H1 (cell line): ENCODE results near the gene CUTC. TPM values are rescaled to one million over a fixed set of nuclear protein-coding genes. Genes with fewer than 3 reads are reported as not detected.

ENCODE experiments used
- CTCF ChIA-PET: fragments of 300-600 bp; sonication (Branson Sonifier 250); formaldehyde crosslinking; loops from one replicate; lab custom pipeline; 2021; ENCODE audit not compliant: partially characterized antibody; lab: Charles Lee
- POLR2A ChIA-PET: fragments of 300-600 bp; sonication (Branson Sonifier 250); formaldehyde crosslinking; loops from one replicate; lab custom pipeline; 2021; ENCODE audit warnings: inconsistent platforms; ENCODE audit not compliant: partially characterized antibody; lab: Charles Lee
- DNase-seq, 2 experiments: peaks; one replicate each; pipeline versions ENCODE4 v3.0.0 to v3.0.0-alpha.2; 2010 to 2022; ENCODE audit warnings: low spot score in 2 of 2, low read depth in 1 of 2, mixed read lengths in 1 of 2
- FAIRE-seq: peaks from 2 replicates; lab custom pipeline; 2011; peaks lifted over from hg19 to GRCh38; lab: Jason Lieb, UNC
- H2AFZ ChIP-seq: 2 replicates; pipeline ENCODE4 v1.8.1; 2012; ENCODE audit warnings: low read length, inconsistent platforms
- H2AK5ac ChIP-seq: 2 replicates; pipeline ENCODE4 v1.6.1; 2013; ENCODE audit warnings: low read depth, low read length
- H2BK120ac ChIP-seq: replicated peaks from 2 replicates; pipeline ENCODE3; 2013; ENCODE audit warnings: low read depth, low read length, inconsistent platforms
- H2BK12ac ChIP-seq: 2 replicates; pipeline ENCODE4 v1.6.1; 2013; ENCODE audit warnings: low read depth, low read length
- H2BK15ac ChIP-seq: 2 replicates; pipeline ENCODE4 v1.6.1; 2013; ENCODE audit warnings: low read length
- H2BK20ac ChIP-seq: 2 replicates; pipeline ENCODE4 v1.6.1; 2013; ENCODE audit warnings: low read length
- H2BK5ac ChIP-seq: 2 replicates; pipeline ENCODE4 v1.6.1; 2013; ENCODE audit warnings: low read depth, low read length
- H3K14ac ChIP-seq: 2 replicates; pipeline ENCODE4 v1.6.1; 2013; ENCODE audit warnings: inconsistent platforms; ENCODE audit not compliant: insufficient read length
- H3K18ac ChIP-seq: 2 replicates; pipeline ENCODE4 v1.6.1; 2013; ENCODE audit warnings: low read length; ENCODE audit errors: extremely low read depth
- H3K23ac ChIP-seq: 2 replicates; pipeline ENCODE4 v1.6.1; 2013; ENCODE audit warnings: inconsistent platforms; ENCODE audit not compliant: insufficient read length
- H3K23me2 ChIP-seq: 2 replicates; pipeline ENCODE4 v1.6.1; 2013; ENCODE audit warnings: low read depth, low read length
- H3K27ac ChIP-seq: 2 replicates; pipeline ENCODE4 v1.6.1; 2011; ENCODE audit warnings: low read depth, low read length, inconsistent platforms
- H3K27me3 ChIP-seq, 4 experiments: replicated peaks in 1 of 4; 1 replicate in 1 of 4; 2 replicates in 3 of 4; pipeline versions ENCODE4 v1.6.1 to v1.8.1; 2011 to 2013; ENCODE audit warnings: low read length in 3 of 4, mild to moderate bottlenecking in 3 of 4, inconsistent platforms in 2 of 4, mixed read lengths in 2 of 4, moderate library complexity in 1 of 4; ENCODE audit not compliant: control insufficient read depth in 3 of 4, insufficient read depth in 3 of 4; ENCODE audit errors: extremely low read depth in 1 of 4
- H3K36me3 ChIP-seq, 4 experiments: 2 replicates each; pipeline versions ENCODE4 v1.6.1 to v1.8.1; 2011 to 2013; ENCODE audit warnings: mild to moderate bottlenecking in 4 of 4, low read length in 3 of 4, moderate library complexity in 2 of 4, control low read depth in 1 of 4, inconsistent platforms in 1 of 4; ENCODE audit not compliant: insufficient read depth in 4 of 4, control insufficient read depth in 2 of 4
- H3K4ac ChIP-seq: replicated peaks from 2 replicates; pipeline ENCODE3; 2013; ENCODE audit warnings: low read length, low read depth, mixed read lengths, inconsistent platforms; ENCODE audit not compliant: insufficient read length
- H3K4me1 ChIP-seq, 4 experiments: replicated peaks in 1 of 4; 1 replicate in 1 of 4; 2 replicates in 3 of 4; pipeline versions ENCODE4 v1.6.1 to v1.8.1; 2011 to 2013; ENCODE audit warnings: low read length in 3 of 4, inconsistent platforms in 2 of 4, mixed read lengths in 1 of 4; ENCODE audit not compliant: insufficient read depth in 4 of 4, control insufficient read depth in 3 of 4
- H3K4me2 ChIP-seq, 2 experiments: 2 replicates each; pipeline versions ENCODE4 v1.6.1 to v1.8.1; 2011 to 2013; ENCODE audit warnings: low read depth in 2 of 2, low read length in 2 of 2, control low read depth in 1 of 2, inconsistent platforms in 1 of 2, mild to moderate bottlenecking in 1 of 2; ENCODE audit not compliant: insufficient read depth in 1 of 2
- H3K4me3 ChIP-seq, 4 experiments: fragments of 200-600, 300-600 bp in 1 of 4; sonication (generic), shearing (Covaris generic), sonication (Bioruptor Twin) in 1 of 4; 2 replicates each; pipeline versions ENCODE4 v1.5.1 to v1.8.1; 2011 to 2016; ENCODE audit warnings: low read length in 4 of 4, low read depth in 3 of 4, control low read depth in 2 of 4, inconsistent platforms in 2 of 4, mild to moderate bottlenecking in 2 of 4, mixed read lengths in 1 of 4, moderate library complexity in 1 of 4; ENCODE audit not compliant: insufficient read depth in 2 of 4; ENCODE audit errors: extremely low read depth in 1 of 4
- H3K56ac ChIP-seq: replicated peaks from 2 replicates; pipeline ENCODE3; 2013; ENCODE audit warnings: low read depth, mild to moderate bottlenecking, mixed read lengths, low read length, inconsistent platforms; ENCODE audit not compliant: insufficient read length
- H3K79me1 ChIP-seq: 2 replicates; pipeline ENCODE4 v1.6.1; 2013; ENCODE audit warnings: low read depth, low read length, control low read depth
- H3K79me2 ChIP-seq, 2 experiments: 2 replicates each; pipeline versions ENCODE4 v1.6.1 to v1.8.1; 2012 to 2013; ENCODE audit warnings: low read length in 2 of 2, mild to moderate bottlenecking in 2 of 2, inconsistent platforms in 1 of 2; ENCODE audit not compliant: insufficient read depth in 2 of 2, control insufficient read depth in 1 of 2
- H3K9ac ChIP-seq, 4 experiments: replicated peaks in 1 of 4; 1 replicate in 1 of 4; 2 replicates in 3 of 4; pipeline versions ENCODE4 v1.6.1 to v1.8.1; 2011 to 2013; ENCODE audit warnings: low read depth in 3 of 4, low read length in 3 of 4, control low read depth in 2 of 4, mild to moderate bottlenecking in 2 of 4, moderate library complexity in 2 of 4, inconsistent platforms in 1 of 4; ENCODE audit errors: extremely low read depth in 1 of 4
- H3K9me3 ChIP-seq, 2 experiments: 2 replicates each; pipeline versions ENCODE4 v1.6.1 to v1.8.1; 2012 to 2013; ENCODE audit warnings: mild to moderate bottlenecking in 2 of 2, moderate library complexity in 2 of 2, control low read depth in 1 of 2, inconsistent platforms in 1 of 2, low read depth in 1 of 2, low read length in 1 of 2, mixed read lengths in 1 of 2; ENCODE audit not compliant: insufficient read depth in 2 of 2
- H4K20me1 ChIP-seq, 2 experiments: replicated peaks in 1 of 2; 2 replicates each; pipeline versions ENCODE3 to v1.8.1; 2011 to 2013; ENCODE audit warnings: inconsistent platforms in 2 of 2, low read length in 2 of 2, mild to moderate bottlenecking in 1 of 2; ENCODE audit not compliant: insufficient read depth in 2 of 2, control insufficient read depth in 1 of 2
- H4K5ac ChIP-seq: 2 replicates; pipeline ENCODE4 v1.6.1; 2013; ENCODE audit warnings: low read length, low read depth, mixed read lengths, inconsistent platforms; ENCODE audit not compliant: insufficient read length
- H4K8ac ChIP-seq: 2 replicates; pipeline ENCODE4 v1.8.0; 2013; ENCODE audit warnings: mild to moderate bottlenecking, moderate library complexity, low read length, inconsistent platforms; ENCODE audit not compliant: insufficient read depth; ENCODE audit errors: extremely low read depth
- H4K91ac ChIP-seq: replicated peaks from 2 replicates; pipeline ENCODE3; 2013; ENCODE audit warnings: low read length, mixed read lengths, inconsistent platforms; ENCODE audit not compliant: insufficient read length
- EZH2 ChIP-seq: fragments of 200-600 bp; sonication (generic); IDR thresholded peaks from 2 replicates; pipeline ENCODE4 v1.7.1; 2012; ENCODE audit warnings: low read depth, mild to moderate bottlenecking, moderate library complexity, low read length, inconsistent platforms; ENCODE audit not compliant: severe bottlenecking
- JUND ChIP-seq: IDR thresholded peaks from 2 replicates; pipeline ENCODE4 v1.6.1; 2011; ENCODE audit warnings: mild to moderate bottlenecking, improper control_type of control experiment, low read length
- WGBS, 2 experiments: shearing (Covaris generic) in 1 of 2; methylation state at CpG; one replicate each; pipeline versions ENCODE4 v1.1.6 to v1.1.7; 2013 to 2015; ENCODE audit warnings: low lambda C conversion rate in 2 of 2, mixed read lengths in 2 of 2, inconsistent platforms in 1 of 2, low coverage in 1 of 2, missing lambda C conversion rate in 1 of 2; ENCODE audit not compliant: insufficient replicate concordance in 2 of 2, insufficient coverage in 1 of 2, insufficient read length in 1 of 2; ENCODE audit errors: extremely low coverage in 1 of 2, missing lambda C conversion rate in 1 of 2; 5-methylcytosine and 5-hydroxymethylcytosine counted together
- polyA plus RNA-seq, 7 experiments: library from polyadenylated mRNA; depleted of rRNA in 3 of 7; stranded (reverse) in 5 of 7; unstranded in 2 of 7; fragments of >200 nt in 5 of 7; fragments of 200-250 nt in 2 of 7; gene quantifications; 1 replicate in 5 of 7; 2 replicates in 1 of 7; 4 replicates in 1 of 7; pipeline versions ENCODE4 v1.2.1 to v1.2.3, GENCODE V29; 2011 to 2013; ENCODE audit warnings: missing spikeins in 2 of 7, mixed read lengths in 2 of 7
- total RNA-seq: library from RNA; stranded (reverse); fragmentation: NEBNext Ultra II Directional; extraction: Animal tissue kit (Norgen Biotek cat#: 25700); gene quantifications from 2 replicates; pipeline ENCODE4 v1.2.1, GENCODE V29; 2021

CUTC gene
- total and polyA plus RNA-seq, 2 of the 8 experiments (the other 6 are each of a cell fraction or from before 2014, with no cell fraction given) = 25.3 to 25.6 TPM

DNA sequence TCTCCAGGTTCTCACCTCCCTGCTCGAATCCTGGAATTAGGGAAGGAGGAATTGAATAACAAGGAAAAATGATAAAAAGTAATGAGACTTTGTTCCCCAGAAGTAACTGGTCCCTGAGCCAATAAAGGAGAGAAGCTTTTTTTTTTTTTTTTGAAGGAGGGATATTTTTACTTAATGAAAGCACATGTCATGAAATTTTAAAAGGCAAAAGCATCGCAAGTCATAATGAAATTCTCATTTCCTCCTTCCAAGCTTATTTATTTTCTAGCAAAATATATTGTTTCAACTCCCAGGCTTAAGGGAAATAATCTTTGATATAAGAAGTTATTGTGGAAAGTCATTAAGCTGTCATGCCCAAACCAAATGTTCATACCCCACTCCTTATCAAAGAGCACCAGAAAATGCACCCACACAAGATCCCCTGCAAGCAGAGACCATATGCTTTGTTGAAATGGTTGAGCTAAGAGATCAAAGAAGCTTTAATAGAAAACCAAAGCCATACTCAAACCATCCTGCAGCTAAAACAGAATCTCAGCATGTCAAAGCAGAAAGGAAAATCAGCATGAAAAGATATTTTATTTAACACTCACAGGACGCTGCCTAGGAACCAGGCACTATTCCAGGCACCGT lies 33.8 kb downstream of the CUTC start:
- no peaks in the 10 kb centered on the region for H3K4me1 ChIP-seq
- H4K91ac ChIP-seq = no peak overlapping the region
- no peak overlapping the region for H2BK15ac ChIP-seq
- POLR2A ChIA-PET = interaction anchor here (2.6 kb wide), 1 partner anchor 34 kb away, joined by 8 read pairs; the partner anchor contains the start of genes COX15 and CUTC
- no peak overlapping the region for H3K14ac ChIP-seq
- no peaks in the 10 kb centered on the region for H3K36me3 ChIP-seq
- CTCF ChIA-PET = no interaction called here
- H3K79me1 ChIP-seq = no peaks in the 10 kb centered on the region
- H2BK20ac ChIP-seq = no peak overlapping the region
- H3K18ac ChIP-seq = no peak overlapping the region
- H3K4me3 ChIP-seq = no peak overlapping the region
- no peak overlapping the region for H2BK120ac ChIP-seq
- H3K4me2 ChIP-seq = no peak overlapping the region
- no peak overlapping the region for H2AK5ac ChIP-seq
- no peak overlapping the region for H3K56ac ChIP-seq
- no peak overlapping the region for H4K5ac ChIP-seq
- no peak overlapping the region for H2BK12ac ChIP-seq
- no peak overlapping the region for H3K9ac ChIP-seq
- H3K23ac ChIP-seq = no peak overlapping the region
- no peaks in the 10 kb centered on the region for H3K27me3 ChIP-seq
- no peak overlapping the region for H3K27ac ChIP-seq
- H3K23me2 ChIP-seq = no peaks in the 10 kb centered on the region
- H4K20me1 ChIP-seq = no peaks in the 10 kb centered on the region
- no peaks in the 10 kb centered on the region for H3K79me2 ChIP-seq
- DNase-seq (no peak), FAIRE-seq (no peak)
- no peak overlapping the region for H4K8ac ChIP-seq
- no peak overlapping the region for H2AFZ ChIP-seq
- WGBS, 2 experiments = 86% methylated on average over 4 of the region's 4 CpGs; no CpG with 5 or more reads in 1 of the 2 experiments
- TF ChIP-seq EZH2 (no peak), JUND (no peak)
- no peaks in the 10 kb centered on the region for H3K9me3 ChIP-seq
- no peak overlapping the region for H2BK5ac ChIP-seq
- H3K4ac ChIP-seq = no peak overlapping the region
